ENCODE data around the gene ARR3.

ARR3 gene

DNA sequence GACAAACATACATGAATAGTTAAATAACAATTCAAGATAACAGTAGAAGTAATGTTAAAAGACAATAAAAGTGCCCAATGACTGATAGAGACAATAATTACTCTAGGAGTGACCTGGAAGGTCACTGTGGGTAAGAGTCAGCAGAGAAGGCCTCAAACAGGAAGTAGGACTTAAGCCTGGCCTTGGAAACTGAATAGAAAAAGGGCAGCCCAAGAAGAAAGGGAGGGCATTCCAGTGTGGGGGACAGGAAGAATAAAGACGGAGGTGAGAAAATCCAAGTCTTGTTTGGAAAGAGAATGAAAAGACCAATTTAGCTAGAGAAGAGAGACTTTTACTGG is 14.1 kb upstream of the ARR3 start:
- POLR2A ChIA-PET: no interaction called here
- CTCF ChIA-PET: no interaction called here

GRCh38 chrX:70254909-70255308 is 13.2 kb upstream of the ARR3 start:
- POLR2A ChIA-PET: no interaction called here
- no peak for DNase-seq (ENCODE audit: low read depth, low spot score)
- TF ChIP-seq, protein P1, sequence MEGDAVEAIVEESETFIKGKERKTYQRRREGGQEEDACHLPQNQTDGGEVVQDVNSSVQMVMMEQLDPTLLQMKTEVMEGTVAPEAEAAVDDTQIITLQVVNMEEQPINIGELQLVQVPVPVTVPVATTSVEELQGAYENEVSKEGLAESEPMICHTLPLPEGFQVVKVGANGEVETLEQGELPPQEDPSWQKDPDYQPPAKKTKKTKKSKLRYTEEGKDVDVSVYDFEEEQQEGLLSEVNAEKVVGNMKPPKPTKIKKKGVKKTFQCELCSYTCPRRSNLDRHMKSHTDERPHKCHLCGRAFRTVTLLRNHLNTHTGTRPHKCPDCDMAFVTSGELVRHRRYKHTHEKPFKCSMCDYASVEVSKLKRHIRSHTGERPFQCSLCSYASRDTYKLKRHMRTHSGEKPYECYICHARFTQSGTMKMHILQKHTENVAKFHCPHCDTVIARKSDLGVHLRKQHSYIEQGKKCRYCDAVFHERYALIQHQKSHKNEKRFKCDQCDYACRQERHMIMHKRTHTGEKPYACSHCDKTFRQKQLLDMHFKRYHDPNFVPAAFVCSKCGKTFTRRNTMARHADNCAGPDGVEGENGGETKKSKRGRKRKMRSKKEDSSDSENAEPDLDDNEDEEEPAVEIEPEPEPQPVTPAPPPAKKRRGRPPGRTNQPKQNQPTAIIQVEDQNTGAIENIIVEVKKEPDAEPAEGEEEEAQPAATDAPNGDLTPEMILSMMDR (IDR thresholded peaks at IDR 0.05; ENCODE audit: insufficient read depth, low read length, missing control alignments): no peak
- CTCF ChIA-PET: no interaction called here
- no peak overlapping the region for H3K4me3 ChIP-seq (ENCODE audit: low read depth, low read length)

More for the DNA sequence above, 14.1 kb upstream of the ARR3 start:
- no peak overlapping the region for H3K4me3 ChIP-seq (ENCODE audit: low read depth, low read length)
- no peak for DNase-seq (ENCODE audit: low read depth, low spot score)
- TF ChIP-seq, protein P1 (IDR thresholded peaks at IDR 0.05; ENCODE audit: insufficient read depth, low read length, missing control alignments): no peak

GRCh38 chrX:70255452-70255851 is 12.7 kb upstream of the ARR3 start:
- DNase-seq (ENCODE audit: low read depth, low spot score): no peak
- ChIA-PET POLR2A (no interaction called here), CTCF (no interaction called here)
- TF ChIP-seq, protein P1 (IDR thresholded peaks at IDR 0.05; ENCODE audit: insufficient read depth, low read length, missing control alignments): no peak
- H3K4me3 ChIP-seq (ENCODE audit: low read depth, low read length): no peak overlapping the region

- no peak for DNase-seq (ENCODE audit: low read depth, low spot score)
- POLR2A ChIA-PET: no interaction called here
- CTCF ChIA-PET: no interaction called here
- TF ChIP-seq, protein P1 (IDR thresholded peaks at IDR 0.05; ENCODE audit: insufficient read depth, low read length, missing control alignments): no peak
- H3K4me3 ChIP-seq (ENCODE audit: low read depth, low read length): no peak overlapping the region
Measured at GRCh38 chrX:70257423-70258288, 10.5 kb upstream of the ARR3 start.

- H3K4me3 ChIP-seq (ENCODE audit: low read depth, low read length): no peak within 1 kb of the TSS
- ChIA-PET CTCF (interaction anchor here (0.9 kb wide), 1 partner anchor 127 kb away, joined by 3 read pairs; the partner anchor contains the start of gene IGBP1), POLR2A (no interaction called here)
- TF ChIP-seq, protein P1 (IDR thresholded peaks at IDR 0.05; ENCODE audit: insufficient read depth, low read length, missing control alignments): no peak
- DNase-seq (ENCODE audit: low read depth, low spot score): no peak
Measured at GRCh38 chrX:70260104-70260503, 8.0 kb upstream of the ARR3 start, which contains the start of gene P2RY4. TSS of gene P2RY4 (minus strand) at chrX:70260204. CDS start at chrX:70259624, 580 bp downstream.

GRCh38 chrX:70262952-70263567 is 5.1 kb upstream of the ARR3 start:
- TF ChIP-seq, protein P1 (IDR thresholded peaks at IDR 0.05; ENCODE audit: insufficient read depth, low read length, missing control alignments): peak; percentile 62
- ChIA-PET POLR2A (no interaction called here), CTCF (interaction anchor here (0.7 to 0.9 kb wide), 2 partner anchors 92 to 130 kb away, joined by 4 read pairs; partner anchors contain the start of gene IGBP1)
- H3K4me3 ChIP-seq (ENCODE audit: low read depth, low read length): no peak overlapping the region
- no peak for DNase-seq (ENCODE audit: low read depth, low spot score)

All from AG04449 (cell line).